H1 (cell line): ENCODE results near the gene LANCL2. TPM values are rescaled to one million over a fixed set of nuclear protein-coding genes. Genes with fewer than 3 reads are reported as not detected.

Source experiments
- CBX8 ChIP-seq: fragments of 300-800, 300-1000 bp; sonication (generic); IDR thresholded peaks from 2 replicates; pipeline ENCODE4 v1.7.1; 2016; ENCODE audit warnings: low read depth, low read length, borderline replicate concordance
- polyA plus RNA-seq, 7 experiments: library from polyadenylated mRNA; depleted of rRNA in 3 of 7; stranded (reverse) in 5 of 7; unstranded in 2 of 7; fragments of >200 nt in 5 of 7; fragments of 200-250 nt in 2 of 7; gene quantifications; 1 replicate in 5 of 7; 2 replicates in 1 of 7; 4 replicates in 1 of 7; pipeline versions ENCODE4 v1.2.1 to v1.2.3, GENCODE V29; 2011 to 2013; ENCODE audit warnings: missing spikeins in 2 of 7, mixed read lengths in 2 of 7
- total RNA-seq: library from RNA; stranded (reverse); fragmentation: NEBNext Ultra II Directional; extraction: Animal tissue kit (Norgen Biotek cat#: 25700); gene quantifications from 2 replicates; pipeline ENCODE4 v1.2.1, GENCODE V29; 2021

LANCL2 gene
- total and polyA plus RNA-seq, 2 of the 8 experiments (the other 6 are each of a cell fraction or from before 2014, with no cell fraction given): 9.2 to 9.5 TPM

GRCh38 chr7:55366461-55367070 lies 1.4 kb downstream of the LANCL2 start (continued):
- TF ChIP-seq CBX8: no peak
